Endothelial cell (in vitro differentiated cells): ENCODE measurements around the gene IL1RAP. TPM values are rescaled to one million over a fixed set of nuclear protein-coding genes. Genes with fewer than 3 reads are reported as not detected.

ENCODE experiments used
- DNase-seq: peaks from one replicate; pipeline ENCODE4 v3.0.0; 2021; ENCODE audit warnings: low spot score
- H3K27ac Mint-ChIP-seq: one replicate; pipeline ENCODE4 v1.8.0; 2021; ENCODE audit warnings: mixed read lengths, inconsistent platforms; ENCODE audit not compliant: unreplicated experiment
- H3K27me3 Mint-ChIP-seq: one replicate; pipeline ENCODE4 v1.8.0; 2021; ENCODE audit warnings: mild to moderate bottlenecking, moderate library complexity, mixed read lengths, inconsistent platforms; ENCODE audit not compliant: unreplicated experiment
- H3K36me3 Mint-ChIP-seq: one replicate; pipeline ENCODE4 v1.8.0; 2021; ENCODE audit warnings: mild to moderate bottlenecking, low read depth, mixed read lengths, inconsistent platforms; ENCODE audit not compliant: unreplicated experiment
- H3K4me1 Mint-ChIP-seq: one replicate; pipeline ENCODE4 v1.8.0; 2021; ENCODE audit warnings: mild to moderate bottlenecking, mixed read lengths, inconsistent platforms; ENCODE audit not compliant: unreplicated experiment
- H3K4me3 Mint-ChIP-seq: one replicate; pipeline ENCODE4 v1.8.0; 2021; ENCODE audit warnings: mild to moderate bottlenecking, mixed read lengths, inconsistent platforms; ENCODE audit not compliant: unreplicated experiment
- H3K9me3 Mint-ChIP-seq: one replicate; pipeline ENCODE4 v1.8.0; 2021; ENCODE audit warnings: mixed read lengths, inconsistent platforms; ENCODE audit not compliant: unreplicated experiment
- total RNA-seq: library from RNA; stranded (reverse); fragmentation: NEBNext Ultra II Directional; extraction: Animal tissue kit (Norgen Biotek cat#: 25700); gene quantifications from one replicate; pipeline ENCODE4 v1.2.1, GENCODE V29; 2021; ENCODE audit not compliant: unreplicated experiment
- TF ChIP-seq, protein P1 (sequence below): fragments of 200-600 bp; sonication (generic); IDR thresholded peaks from one replicate; pipeline ENCODE4 v1.5.0; 2021; ENCODE audit warnings: antibody characterized with exemption; ENCODE audit not compliant: unreplicated experiment

The IL1RAP gene
- total RNA-seq, 1 donor from 2014 or later: 7.7 TPM

DNA sequence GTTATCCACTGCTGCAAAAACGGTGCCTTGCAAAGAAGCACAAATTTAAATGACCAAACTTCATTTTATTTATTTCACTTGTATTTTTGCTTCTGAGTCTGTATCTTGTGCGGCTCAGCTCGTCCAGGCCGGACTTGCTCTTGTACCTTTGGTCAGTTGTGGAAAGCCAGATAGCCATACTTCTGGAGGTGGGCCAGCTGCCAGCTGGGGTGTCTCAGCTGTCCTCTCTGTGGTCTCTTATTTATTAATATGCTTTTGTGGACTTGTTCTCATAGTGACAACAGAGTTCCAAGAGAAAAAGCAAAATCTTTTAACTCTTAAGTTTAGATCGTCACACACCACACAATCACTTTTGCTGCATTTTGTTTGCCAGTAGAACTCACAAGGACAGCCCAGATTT, 87.7 kb downstream of the IL1RAP start:
- no peak overlapping the region for H3K4me3 Mint-ChIP-seq
- H3K4me1 Mint-ChIP-seq: no peaks in the 10 kb centered on the region
- H3K9me3 Mint-ChIP-seq: no peaks in the 10 kb centered on the region
- no peak for DNase-seq
- H3K27ac Mint-ChIP-seq: no peak overlapping the region
- H3K27me3 Mint-ChIP-seq: no peaks in the 10 kb centered on the region
- TF ChIP-seq, protein P1, sequence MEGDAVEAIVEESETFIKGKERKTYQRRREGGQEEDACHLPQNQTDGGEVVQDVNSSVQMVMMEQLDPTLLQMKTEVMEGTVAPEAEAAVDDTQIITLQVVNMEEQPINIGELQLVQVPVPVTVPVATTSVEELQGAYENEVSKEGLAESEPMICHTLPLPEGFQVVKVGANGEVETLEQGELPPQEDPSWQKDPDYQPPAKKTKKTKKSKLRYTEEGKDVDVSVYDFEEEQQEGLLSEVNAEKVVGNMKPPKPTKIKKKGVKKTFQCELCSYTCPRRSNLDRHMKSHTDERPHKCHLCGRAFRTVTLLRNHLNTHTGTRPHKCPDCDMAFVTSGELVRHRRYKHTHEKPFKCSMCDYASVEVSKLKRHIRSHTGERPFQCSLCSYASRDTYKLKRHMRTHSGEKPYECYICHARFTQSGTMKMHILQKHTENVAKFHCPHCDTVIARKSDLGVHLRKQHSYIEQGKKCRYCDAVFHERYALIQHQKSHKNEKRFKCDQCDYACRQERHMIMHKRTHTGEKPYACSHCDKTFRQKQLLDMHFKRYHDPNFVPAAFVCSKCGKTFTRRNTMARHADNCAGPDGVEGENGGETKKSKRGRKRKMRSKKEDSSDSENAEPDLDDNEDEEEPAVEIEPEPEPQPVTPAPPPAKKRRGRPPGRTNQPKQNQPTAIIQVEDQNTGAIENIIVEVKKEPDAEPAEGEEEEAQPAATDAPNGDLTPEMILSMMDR: no peak
- peaks cover 4% of the 10 kb centered on the region for H3K36me3 Mint-ChIP-seq

DNA sequence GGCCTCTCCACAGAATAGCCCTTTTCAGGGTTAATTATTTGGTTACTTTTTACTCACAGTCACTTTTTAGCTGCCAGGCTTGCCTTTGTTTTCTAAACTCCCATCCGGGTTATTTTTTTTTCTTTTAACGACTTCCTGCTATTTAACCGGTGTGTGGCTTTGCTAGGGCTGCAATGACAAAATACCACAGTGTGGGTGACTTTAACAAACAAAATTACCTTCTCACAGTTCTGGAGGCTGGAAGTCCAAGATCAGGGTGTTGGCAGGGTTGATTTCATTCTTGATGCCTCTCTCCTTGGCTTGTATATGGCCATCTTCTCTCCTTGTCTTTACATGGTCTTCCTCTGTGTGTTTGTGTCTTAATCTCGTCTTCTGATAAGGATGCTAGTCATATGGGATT, 91.5 kb downstream of the IL1RAP start:
- TF ChIP-seq, protein P1: no peak
- no peak overlapping the region for H3K4me3 Mint-ChIP-seq
- H3K27me3 Mint-ChIP-seq: no peaks in the 10 kb centered on the region
- peaks cover 9% of the 10 kb centered on the region for H3K4me1 Mint-ChIP-seq
- peaks cover 4% of the 10 kb centered on the region for H3K36me3 Mint-ChIP-seq
- no peak overlapping the region for H3K27ac Mint-ChIP-seq
- DNase-seq: no peak
- H3K9me3 Mint-ChIP-seq: no peaks in the 10 kb centered on the region

DNA sequence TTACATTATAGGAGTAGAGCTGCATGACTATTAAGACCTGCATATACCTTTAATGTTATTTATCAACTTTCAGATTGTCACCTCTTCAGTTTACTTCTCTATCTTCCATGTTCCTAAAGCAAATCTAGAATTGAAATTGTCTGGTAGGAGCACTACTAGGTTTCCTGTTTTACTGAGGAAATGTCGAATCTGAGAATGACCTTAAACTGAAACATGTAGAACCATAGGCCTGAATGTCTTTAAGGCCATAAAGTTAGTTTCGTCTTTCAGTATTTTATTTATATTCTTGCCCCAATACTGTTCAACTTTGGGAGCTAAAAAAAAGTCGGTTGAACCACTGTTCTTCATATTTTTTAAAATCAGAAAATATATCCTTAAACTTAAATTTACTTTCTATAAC, 92.7 kb downstream of the IL1RAP start:
- TF ChIP-seq, protein P1: no peak
- peaks cover 9% of the 10 kb centered on the region for H3K4me1 Mint-ChIP-seq
- H3K4me3 Mint-ChIP-seq: no peak overlapping the region
- H3K9me3 Mint-ChIP-seq: no peaks in the 10 kb centered on the region
- peaks cover 4% of the 10 kb centered on the region for H3K36me3 Mint-ChIP-seq
- H3K27me3 Mint-ChIP-seq: no peaks in the 10 kb centered on the region
- DNase-seq: no peak
- H3K27ac Mint-ChIP-seq: no peak overlapping the region

DNA sequence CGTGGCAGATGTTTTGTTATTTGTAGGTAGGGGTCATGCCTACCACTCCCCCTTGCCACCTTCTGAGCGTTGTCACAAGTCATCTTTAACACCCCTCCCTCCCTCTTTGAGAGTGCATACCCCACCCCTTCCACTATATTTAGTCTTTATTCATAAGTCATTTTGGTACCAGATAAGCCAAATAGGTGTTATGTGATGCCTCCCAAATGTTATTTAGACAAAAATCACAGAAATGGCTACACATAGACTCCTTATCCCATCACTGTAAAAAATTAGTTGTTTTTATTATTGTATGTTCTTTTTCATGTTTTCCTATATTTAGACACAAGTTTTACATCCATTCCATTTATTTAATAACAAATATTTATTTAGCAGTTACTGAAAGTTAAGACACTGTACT, 93.1 kb downstream of the IL1RAP start:
- no peaks in the 10 kb centered on the region for H3K27me3 Mint-ChIP-seq
- peaks cover 4% of the 10 kb centered on the region for H3K36me3 Mint-ChIP-seq
- DNase-seq: no peak
- no peak overlapping the region for H3K4me3 Mint-ChIP-seq
- H3K4me1 Mint-ChIP-seq: peaks cover 9% of the 10 kb centered on the region
- TF ChIP-seq, protein P1: no peak
- no peaks in the 10 kb centered on the region for H3K9me3 Mint-ChIP-seq
- no peak overlapping the region for H3K27ac Mint-ChIP-seq

DNA sequence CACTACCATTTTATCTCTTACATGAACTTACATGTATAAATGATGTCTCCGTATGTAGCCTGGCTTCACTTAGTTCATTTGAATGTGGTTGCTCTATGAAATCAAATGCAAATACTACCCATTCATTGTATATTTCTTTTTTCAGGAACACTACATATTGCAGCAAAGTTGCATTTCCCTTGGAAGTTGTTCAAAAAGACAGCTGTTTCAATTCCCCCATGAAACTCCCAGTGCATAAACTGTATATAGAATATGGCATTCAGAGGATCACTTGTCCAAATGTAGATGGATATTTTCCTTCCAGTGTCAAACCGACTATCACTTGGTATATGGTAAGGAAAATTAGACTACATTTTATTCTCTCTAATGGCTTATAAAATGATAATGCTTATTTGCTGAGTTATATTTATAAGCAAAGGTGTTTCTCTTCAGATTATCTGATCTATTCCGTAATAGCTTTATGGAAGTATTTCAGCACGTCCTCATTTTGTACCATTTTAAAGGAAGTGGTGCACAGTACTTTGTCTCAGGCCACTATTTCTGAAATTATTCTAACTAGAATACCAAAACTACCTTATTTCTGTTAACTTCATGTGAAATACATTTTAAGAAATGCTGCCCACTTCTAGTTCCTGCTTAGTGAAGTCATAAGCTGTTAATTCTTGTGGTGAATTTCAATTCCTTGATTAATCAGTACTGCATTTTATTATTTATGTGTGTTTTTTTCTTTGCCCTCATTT, 95.1 kb downstream of the IL1RAP start:
- H3K4me3 Mint-ChIP-seq: no peak overlapping the region
- no peaks in the 10 kb centered on the region for H3K27me3 Mint-ChIP-seq
- H3K9me3 Mint-ChIP-seq: no peaks in the 10 kb centered on the region
- no peak overlapping the region for H3K27ac Mint-ChIP-seq
- TF ChIP-seq, protein P1: no peak
- peaks cover 9% of the 10 kb centered on the region for H3K4me1 Mint-ChIP-seq
- peaks cover 4% of the 10 kb centered on the region for H3K36me3 Mint-ChIP-seq
- no peak for DNase-seq
